Stimulated activated CD4-positive, alpha-beta T cell treated with anti-CD3 and anti-CD28 coated beads, Interleukin-4, amount 100 ng/mL, for 24 hours (primary cell): ENCODE measurements around the gene SYCP2L.
"Not testable (repeated sequence)": the region's sequence is repeated elsewhere in the genome, so short reads cannot be mapped to it uniquely, and the experiment has no call there.

Experiments used
- DNase-seq: peaks from one replicate; pipeline ENCODE4 v3.0.0-alpha.2; 2020

SYCP2L gene

GRCh38 chr6:10960171-10960570 is 73.3 kb downstream of the SYCP2L start:
- no peak for DNase-seq

- DNase-seq: no peak
These were observed 75.0 kb downstream of the SYCP2L start for GRCh38 chr6:10961837-10962236.

DNA sequence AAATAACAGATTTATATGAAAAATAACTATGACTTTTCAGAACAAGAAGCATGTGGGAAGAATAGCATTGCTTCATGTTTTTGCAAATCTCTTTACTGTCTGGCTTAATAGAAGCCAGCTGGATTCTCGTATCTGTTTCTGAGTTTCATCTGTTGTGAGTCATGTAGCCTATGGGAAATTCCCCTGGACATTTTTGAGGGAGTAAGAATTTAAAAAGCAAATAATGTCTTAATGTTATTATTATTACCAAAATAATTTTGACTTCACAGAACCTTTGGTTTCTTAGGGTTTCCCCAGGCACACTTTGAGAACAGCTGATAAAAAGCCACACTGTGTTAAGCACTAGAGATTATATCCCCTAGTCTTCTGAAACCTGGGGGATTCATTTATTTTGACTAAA is 75.8 kb downstream of the SYCP2L start:
- no peak for DNase-seq

DNA sequence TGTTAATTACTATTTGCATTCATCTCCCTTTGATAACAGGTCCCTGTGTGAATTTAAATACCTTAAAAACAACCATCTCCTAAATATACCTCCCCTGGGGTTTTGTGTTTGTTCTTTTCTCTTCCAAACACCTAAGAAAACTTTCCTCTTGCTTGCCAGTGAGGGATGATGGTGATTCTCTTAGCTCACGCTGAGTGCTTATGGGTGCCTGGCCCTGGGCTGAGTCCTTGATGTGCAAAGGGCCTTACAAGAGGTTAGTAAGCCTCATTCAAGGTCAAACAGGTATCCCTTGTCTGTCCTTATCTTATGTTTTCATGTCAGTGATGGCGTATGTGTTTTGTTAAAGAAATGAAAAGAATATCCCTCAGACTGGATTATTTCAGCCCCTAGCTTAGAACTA is 76.3 kb downstream of the SYCP2L start:
- DNase-seq: no peak

DNA sequence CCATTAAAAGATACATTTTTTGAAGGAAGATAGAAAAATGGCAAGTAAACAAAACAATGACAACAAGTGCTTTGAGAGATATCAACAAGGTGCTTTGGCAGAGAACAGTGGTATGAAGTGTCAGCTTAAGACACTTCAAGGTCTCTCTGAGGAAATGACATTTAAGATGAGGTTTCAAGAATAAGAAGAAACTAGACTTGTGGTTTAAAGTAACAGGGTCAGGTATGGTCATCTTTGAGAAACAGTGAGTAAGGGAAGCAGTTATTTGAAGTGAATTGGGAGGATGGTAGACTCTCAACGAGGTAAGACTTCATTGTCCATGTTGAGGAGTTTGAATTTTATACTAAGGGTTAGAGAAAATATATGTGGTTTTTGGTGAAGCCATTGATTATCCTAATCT is 77.8 kb downstream of the SYCP2L start:
- DNase-seq: no peak

GRCh38 chr6:10968776-10969175 is 81.9 kb downstream of the SYCP2L start:
- DNase-seq: no peak

GRCh38 chr6:10970731-10971130 is 83.9 kb downstream of the SYCP2L start:
- no peak for DNase-seq

DNA sequence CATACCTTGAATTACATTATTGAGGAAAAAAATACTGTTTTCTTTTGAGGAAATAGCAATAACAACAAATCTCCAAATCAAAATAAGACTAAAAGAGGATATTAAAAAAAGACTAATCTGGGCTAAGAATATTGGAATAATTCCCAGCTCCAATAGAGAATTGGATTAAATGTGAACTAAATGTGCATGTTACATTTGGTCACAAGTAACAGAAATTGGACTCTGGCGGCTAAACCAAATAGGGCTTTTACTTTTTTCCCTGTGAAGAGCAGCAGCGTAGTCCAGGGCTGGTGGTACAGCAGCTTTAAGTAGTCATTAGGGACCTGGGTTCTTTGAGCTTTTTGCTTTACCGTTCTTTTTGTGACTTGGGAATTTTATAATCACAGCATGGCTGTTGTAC is 85.3 kb downstream of the SYCP2L start:
- no peak for DNase-seq

DNA sequence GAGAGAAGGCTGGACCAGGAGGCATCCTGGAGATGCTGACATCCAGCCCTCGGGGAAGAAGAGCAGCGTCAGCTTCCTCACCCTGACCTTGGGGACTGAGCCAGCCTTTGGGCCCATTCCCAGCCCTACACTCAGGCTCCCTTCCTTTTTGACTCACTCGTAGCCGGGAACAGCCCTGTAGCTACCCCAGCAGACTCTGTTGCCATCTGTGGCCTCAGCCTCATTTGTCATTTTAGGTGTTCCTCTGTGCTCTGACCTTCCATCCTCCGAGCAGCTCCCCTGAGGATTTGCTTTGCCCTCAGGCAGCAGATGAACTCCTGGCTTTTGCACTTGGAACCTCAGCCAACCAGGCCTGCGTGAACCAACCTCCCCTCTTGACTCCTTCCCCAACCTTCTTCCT is 89.7 kb downstream of the SYCP2L start:
- DNase-seq: no peak

DNA sequence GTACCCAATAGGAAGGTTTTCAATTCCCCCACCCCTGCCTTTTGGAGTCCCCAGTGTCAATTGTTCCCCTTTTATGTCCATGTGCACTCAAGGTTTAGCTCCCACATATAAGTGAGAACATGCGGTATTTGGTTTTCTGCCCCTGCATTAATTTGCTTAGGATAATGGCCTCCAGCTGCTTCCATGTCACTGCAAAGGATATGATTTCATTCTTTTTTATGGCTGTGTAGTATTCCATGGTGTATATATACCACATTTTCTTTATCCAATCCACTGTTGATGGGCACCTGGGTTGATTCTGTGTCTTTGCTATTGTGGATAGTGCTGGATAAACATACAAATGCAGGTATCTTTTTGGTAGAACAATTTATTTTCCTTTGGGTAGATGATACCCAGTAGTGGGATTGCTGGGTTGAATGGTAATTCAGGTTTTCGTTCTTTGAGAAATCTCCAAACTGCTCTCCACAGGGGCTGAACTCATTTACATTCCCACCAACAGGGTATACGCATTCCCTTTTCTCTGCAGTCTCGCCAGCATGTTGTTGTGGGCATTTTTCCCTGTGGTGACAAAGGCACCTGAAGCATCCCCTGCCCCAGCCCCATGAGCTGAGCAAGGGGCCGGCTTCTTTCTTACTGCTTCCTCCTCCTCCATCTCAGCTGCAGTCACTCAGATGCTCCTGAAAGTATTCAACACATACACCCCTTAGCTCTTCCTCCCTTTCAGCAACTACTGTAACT is 90.5 kb downstream of the SYCP2L start:
- DNase-seq: no peak

DNA sequence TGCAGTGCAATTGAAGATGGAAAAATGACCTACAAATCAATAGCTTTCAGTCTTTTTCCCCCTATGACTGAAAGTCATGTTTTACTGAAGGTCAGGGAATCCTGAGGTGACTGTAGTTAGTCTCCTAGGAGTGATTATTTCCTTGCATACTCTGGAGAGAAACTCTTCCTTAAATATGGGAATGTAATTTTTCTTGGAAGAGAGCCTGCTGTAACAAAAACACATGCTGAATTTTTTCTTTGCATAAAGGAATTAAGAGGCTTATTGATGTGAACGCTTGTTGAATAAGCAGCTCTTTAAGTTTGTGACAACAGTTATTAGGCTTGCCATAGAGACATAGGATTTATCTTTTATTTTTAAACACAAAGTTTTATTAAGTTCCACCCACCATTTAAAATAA is 92.8 kb downstream of the SYCP2L start:
- DNase-seq: no peak

DNA sequence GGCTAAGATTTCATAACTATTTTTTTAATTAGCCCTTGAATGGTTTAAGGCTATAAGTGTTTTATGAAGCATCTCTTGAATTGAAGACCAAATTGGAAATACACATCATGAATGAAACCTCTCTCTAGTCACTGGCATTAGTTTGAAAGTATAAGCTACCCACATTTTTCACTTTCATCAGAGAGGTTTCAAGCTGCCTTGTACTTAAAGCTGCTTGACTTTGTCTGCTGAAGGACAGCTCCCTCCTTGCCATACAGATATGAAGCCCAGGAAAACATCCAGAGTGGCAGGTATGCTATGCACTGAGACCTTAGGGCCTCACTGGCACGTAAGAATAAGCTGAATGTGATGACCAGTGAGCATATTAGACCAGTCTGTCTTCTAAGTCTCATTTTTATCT is 94.6 kb downstream of the SYCP2L start:
- DNase-seq: no peak

GRCh38 chr6:10984959-10985358 is 98.1 kb downstream of the SYCP2L start:
- not testable (repeated sequence) for DNase-seq

DNA sequence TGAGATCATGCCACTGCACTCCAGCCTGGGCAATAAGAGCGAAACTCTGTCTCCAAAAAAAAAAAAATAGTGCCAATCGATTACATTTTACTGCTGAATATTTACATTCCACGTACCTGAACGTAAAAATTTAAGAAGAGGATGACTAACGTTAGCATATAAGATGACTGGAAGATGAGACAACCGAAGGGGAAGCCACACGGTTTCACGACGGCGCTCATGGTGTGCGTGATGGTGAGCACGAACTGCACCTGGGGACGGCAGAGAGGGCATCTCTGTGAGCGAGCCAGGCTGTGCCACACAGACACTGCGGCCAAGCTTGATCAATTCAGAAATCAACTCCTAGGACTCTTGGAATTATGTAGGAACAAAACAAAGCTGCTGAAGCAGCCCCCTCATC is 102.7 kb downstream of the SYCP2L start:
- DNase-seq: no peak

DNA sequence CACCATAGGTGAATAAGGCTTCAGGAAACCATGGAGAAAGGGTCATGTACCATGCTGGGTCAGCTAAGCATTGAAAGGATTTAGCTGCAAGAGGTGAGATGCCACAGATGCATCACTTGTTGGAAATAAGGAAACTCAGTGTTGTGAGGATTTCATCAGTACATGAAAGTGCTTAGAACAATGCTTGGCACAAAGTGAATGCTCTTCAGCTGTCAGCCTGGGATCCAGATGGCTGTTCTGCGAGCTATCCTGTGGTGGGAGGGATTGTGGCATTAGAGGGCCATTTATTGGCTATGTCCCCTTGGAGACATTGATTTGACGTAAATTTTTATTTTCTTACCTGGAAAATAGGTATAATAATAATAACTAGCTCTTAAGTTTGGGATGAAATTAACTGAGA is 104.3 kb downstream of the SYCP2L start:
- no peak for DNase-seq

GRCh38 chr6:10993896-10994295 is 107.0 kb downstream of the SYCP2L start:
- no peak for DNase-seq

- DNase-seq: no peak
These were observed 108.4 kb downstream of the SYCP2L start for GRCh38 chr6:10995114-10995707.

GRCh38 chr6:10999994-11000393 is 113.1 kb downstream of the SYCP2L start:
- no peak for DNase-seq

DNA sequence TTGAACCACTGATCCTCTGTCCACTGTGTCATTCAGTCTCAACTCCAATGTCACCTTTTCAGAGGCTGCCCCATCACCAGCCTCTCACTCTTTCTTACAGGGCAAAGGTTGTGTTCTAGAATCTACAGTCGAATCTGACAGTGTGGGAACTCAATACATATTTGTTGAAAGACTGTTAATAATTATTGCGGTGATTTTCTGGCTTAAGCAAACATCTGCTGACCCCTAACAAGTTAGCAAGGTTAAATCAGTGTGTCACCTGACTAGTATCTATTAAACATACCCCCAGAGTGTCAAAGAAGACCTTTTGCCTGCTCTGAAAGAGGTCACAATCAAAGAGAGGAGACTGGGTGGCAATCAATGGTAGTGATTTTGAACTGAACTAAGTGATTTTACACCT is 115.3 kb downstream of the SYCP2L start:
- no peak for DNase-seq

DNA sequence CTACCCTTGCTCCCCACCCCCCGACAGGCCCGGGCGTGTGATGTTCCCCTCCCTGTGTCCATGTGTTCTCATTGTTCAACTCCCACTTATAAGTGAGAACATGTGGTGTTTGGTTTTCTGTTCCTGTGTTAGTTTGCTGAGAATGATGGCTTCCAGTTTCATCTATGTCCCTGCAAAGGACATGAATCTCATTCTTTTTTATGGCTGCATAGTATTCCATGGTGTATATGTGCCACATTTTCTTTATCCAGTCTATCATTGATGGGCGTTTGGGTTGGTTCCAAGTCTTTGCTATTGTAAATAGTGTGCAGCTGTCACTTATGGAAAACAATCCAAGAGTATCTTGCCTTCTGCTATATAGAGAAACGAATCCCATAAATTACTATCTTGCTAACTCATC is 116.4 kb downstream of the SYCP2L start:
- not testable (repeated sequence) for DNase-seq

DNA sequence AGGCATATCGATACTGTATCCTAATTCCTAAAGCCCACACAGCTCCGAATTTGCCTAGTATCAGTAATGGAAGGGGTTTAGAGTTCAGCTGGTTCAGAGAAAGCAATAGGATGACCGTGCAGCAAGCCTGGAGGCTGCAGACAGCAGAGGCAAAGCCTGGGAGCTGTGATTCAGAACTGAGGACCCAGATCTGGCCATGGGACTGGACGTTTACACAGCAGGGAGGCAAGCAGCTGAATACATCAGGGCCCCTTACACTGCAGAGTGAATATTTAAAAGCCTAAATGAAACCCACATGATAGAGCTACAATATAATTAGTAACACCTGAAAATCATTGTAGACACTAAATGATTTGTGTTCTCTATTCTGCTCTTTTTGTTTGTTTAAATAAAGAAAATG is 119.2 kb downstream of the SYCP2L start:
- DNase-seq: no peak

- no peak for DNase-seq
These were observed 121.1 kb downstream of the SYCP2L start for GRCh38 chr6:11007715-11008608.

DNA sequence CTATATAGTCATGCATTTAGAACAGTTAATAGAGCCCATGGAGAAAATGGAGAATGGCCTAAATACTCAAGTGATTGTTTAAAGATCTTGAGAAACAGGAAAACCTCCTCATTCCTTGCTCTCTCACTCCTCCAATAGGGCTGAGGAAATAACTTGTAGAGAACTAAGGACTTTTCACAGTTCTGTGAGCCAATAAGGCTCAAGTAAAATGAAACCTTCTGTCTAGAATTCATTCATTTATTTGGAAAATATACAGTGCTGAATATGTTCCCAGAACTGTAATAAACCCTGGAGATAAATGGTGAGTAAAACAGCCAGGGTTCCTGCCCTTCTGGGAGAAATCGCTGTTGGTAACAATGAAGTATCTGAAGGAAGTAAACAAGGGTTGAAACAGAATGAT is 122.0 kb downstream of the SYCP2L start:
- DNase-seq: no peak

DNA sequence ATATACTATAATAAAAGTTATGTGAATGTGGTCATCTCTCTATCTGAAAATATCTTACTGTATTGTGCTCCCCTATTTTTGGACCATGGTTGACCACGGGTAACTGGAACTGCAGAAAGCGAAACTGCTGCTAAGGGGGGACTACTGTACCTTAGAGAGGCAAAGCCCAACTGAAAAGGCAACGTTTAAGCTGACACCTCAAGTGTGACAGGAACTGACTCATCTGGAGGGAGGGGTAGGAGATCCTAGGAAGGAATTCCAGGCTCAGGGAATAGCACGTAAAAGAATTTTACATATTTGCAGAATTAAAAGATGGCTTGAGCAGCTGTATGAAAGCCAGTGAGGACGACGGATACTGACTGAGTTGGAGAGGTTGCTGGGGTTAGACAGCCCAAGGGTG is 122.5 kb downstream of the SYCP2L start:
- DNase-seq: no peak
